Esophagus muscularis mucosa (tissue), 4 donors: ENCODE measurements around the gene RHOT1. TPM values are rescaled to one million over a fixed set of nuclear protein-coding genes. Genes with fewer than 3 reads are reported as not detected.

Experiments
- DNase-seq: peaks from one replicate; pipeline ENCODE4 v3.0.0-alpha.2; 2017; ENCODE audit errors: extremely low spot score
- H3K27ac ChIP-seq, 4 donors: fragments of 200-600 bp; sonication (generic); replicated peaks in 1 of 4; 1 replicate in 3 of 4; 2 replicates in 1 of 4; pipeline ENCODE4 v1.5.1; 2016 to 2019; ENCODE audit warnings: mild to moderate bottlenecking in 1 of 4
- H3K27me3 ChIP-seq, 4 donors: fragments of 200-600 bp; sonication (generic); one replicate each; pipeline versions ENCODE4 v1.5.1 to v1.6.0; 2016 to 2019
- H3K36me3 ChIP-seq, 4 donors: fragments of 200-600 bp; sonication (generic); one replicate each; pipeline ENCODE4 v1.5.1; 2016 to 2019
- H3K4me1 ChIP-seq, 4 donors: fragments of 200-600 bp; sonication (generic); one replicate each; pipeline ENCODE4 v1.5.1; 2016 to 2019
- H3K4me3 ChIP-seq, 4 donors: fragments of 200-600 bp; sonication (generic); 1 replicate in 2 of 4; 2 replicates in 2 of 4; pipeline ENCODE4 v1.5.1; 2016 to 2019; ENCODE audit warnings: mild to moderate bottlenecking in 4 of 4, moderate library complexity in 1 of 4
- H3K9me3 ChIP-seq, 4 donors: fragments of 200-600 bp; sonication (generic); 1 replicate in 3 of 4; 2 replicates in 1 of 4; pipeline ENCODE4 v1.5.1; 2016 to 2019
- EP300 ChIP-seq: sonication (generic); formaldehyde crosslinking; IDR thresholded peaks from one replicate; pipeline ENCODE4 v1.6.1; 2017; ENCODE audit warnings: antibody characterized with exemption
- POLR2A ChIP-seq: fragments of 450-650 bp; IDR thresholded peaks from one replicate; pipeline ENCODE4 v1.6.1; 2017; ENCODE audit warnings: antibody characterized with exemption, moderate library complexity, mild to moderate bottlenecking, low read depth
- POLR2AphosphoS5 ChIP-seq, 2 donors: sonication (generic); formaldehyde crosslinking; IDR thresholded peaks; one replicate each; pipeline ENCODE4 v1.6.1; 2017; ENCODE audit warnings: antibody characterized with exemption in 2 of 2
- WGBS: methylation state at CpG from one replicate; pipeline ENCODE4 v1.1.5; 2018; 5-methylcytosine and 5-hydroxymethylcytosine counted together
- intact Hi-C: fragments of 100-400 bp; cut with DNase I; formaldehyde crosslinking; loops from one replicate; pipeline ENCODE4 v1.15.1; 2023
- total RNA-seq, 4 donors: library from RNA; depleted of rRNA; stranded (reverse); fragments of >200 nt; gene quantifications; one replicate each; pipeline versions ENCODE4 v1.1.0 to v1.2.1, GENCODE V29; 2016
- TF ChIP-seq, protein P1 (sequence below), 3 experiments: fragments of 200-600 bp in 2 of 3; fragments of 450-650 bp in 1 of 3; sonication (generic) in 2 of 3; IDR thresholded peaks; one replicate each; pipeline ENCODE4 v1.5.1; 2017 to 2019; ENCODE audit warnings: antibody characterized with exemption in 3 of 3, mild to moderate bottlenecking in 2 of 3, moderate library complexity in 1 of 3

Gene RHOT1
- total RNA-seq, 4 donors from 2014 or later: 34.6 to 52.7 (median 43.1) TPM

DNA sequence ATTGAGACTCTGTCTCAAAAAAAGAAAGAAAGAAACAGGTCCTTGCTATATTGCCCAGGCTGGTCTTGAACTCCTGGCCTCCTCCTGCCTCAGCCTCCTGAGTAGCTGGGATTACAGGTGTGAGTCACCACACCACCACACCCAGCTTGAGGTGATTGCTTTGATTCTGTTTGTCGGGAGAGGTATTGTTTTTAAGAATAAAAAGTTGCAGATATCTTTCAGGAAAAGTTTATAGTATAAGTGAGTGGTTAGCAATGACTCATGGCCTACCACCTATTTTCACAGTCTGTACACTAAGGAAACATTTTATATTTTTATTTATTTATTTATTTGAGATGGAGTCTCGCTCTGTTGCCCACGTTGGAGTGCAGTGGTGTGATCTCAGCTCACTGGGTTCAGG is 45.0 kb downstream of the RHOT1 start:
- peaks cover 16 to 91% (median 43%) of the 10 kb centered on the region in 4 donors for H3K36me3 ChIP-seq
- no peaks in the 10 kb centered on the region for H3K9me3 ChIP-seq
- H3K27ac ChIP-seq: no peak overlapping the region
- no peaks in the 10 kb centered on the region for H3K27me3 ChIP-seq
- no peak overlapping the region for H3K4me3 ChIP-seq
- TF ChIP-seq, protein P1, sequence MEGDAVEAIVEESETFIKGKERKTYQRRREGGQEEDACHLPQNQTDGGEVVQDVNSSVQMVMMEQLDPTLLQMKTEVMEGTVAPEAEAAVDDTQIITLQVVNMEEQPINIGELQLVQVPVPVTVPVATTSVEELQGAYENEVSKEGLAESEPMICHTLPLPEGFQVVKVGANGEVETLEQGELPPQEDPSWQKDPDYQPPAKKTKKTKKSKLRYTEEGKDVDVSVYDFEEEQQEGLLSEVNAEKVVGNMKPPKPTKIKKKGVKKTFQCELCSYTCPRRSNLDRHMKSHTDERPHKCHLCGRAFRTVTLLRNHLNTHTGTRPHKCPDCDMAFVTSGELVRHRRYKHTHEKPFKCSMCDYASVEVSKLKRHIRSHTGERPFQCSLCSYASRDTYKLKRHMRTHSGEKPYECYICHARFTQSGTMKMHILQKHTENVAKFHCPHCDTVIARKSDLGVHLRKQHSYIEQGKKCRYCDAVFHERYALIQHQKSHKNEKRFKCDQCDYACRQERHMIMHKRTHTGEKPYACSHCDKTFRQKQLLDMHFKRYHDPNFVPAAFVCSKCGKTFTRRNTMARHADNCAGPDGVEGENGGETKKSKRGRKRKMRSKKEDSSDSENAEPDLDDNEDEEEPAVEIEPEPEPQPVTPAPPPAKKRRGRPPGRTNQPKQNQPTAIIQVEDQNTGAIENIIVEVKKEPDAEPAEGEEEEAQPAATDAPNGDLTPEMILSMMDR (IDR thresholded peaks at IDR 0.05): no peak
- TF ChIP-seq EP300 (no peak), POLR2A (no peak), POLR2AphosphoS5 (IDR thresholded peaks at IDR 0.05) (no peak)
- no peaks in the 10 kb centered on the region for H3K4me1 ChIP-seq
- no peak for DNase-seq
- WGBS: 93% methylated on average over 3 of the region's 3 CpGs
- intact Hi-C loops: no loop called here

DNA sequence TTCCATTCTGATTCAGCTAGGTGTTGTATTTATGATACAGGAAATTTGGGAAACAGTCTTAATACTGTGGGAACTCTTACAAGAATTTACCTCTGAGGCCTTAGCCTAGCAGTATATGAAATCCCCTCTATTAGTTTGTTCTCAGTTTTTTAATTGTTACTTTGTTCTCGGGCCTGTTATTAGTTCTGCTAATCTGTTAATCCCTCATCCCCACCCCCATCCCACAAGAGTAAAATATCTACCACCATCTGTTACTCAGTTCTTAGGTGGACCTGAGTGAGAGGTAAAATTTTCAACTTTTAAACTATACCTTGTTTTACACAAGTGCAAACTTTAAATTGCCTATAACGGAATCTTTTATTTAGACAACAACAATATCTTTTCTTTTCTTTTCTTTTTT is 47.0 kb downstream of the RHOT1 start:
- intact Hi-C loops: no loop called here
- Histone ChIP-seq H3K9me3 (no peaks in the 10 kb centered on the region), H3K27me3 (no peaks in the 10 kb centered on the region), H3K36me3 (peaks cover 10 to 94% (median 47%) of the 10 kb centered on the region in 4 donors), H3K27ac (no peak overlapping the region), H3K4me1 (no peaks in the 10 kb centered on the region), H3K4me3 (no peak overlapping the region)
- TF ChIP-seq EP300 (no peak), POLR2AphosphoS5 (IDR thresholded peaks at IDR 0.05) (no peak), POLR2A (no peak)
- TF ChIP-seq, protein P1 (IDR thresholded peaks at IDR 0.05): no peak
- no peak for DNase-seq
- 92% methylated on average over 2 of the region's 2 CpGs for WGBS

GRCh38 chr17:32191306-32191705 is 49.0 kb downstream of the RHOT1 start:
- no peak for DNase-seq
- intact Hi-C loops: no loop called here
- H3K36me3 ChIP-seq: peaks cover 17 to 95% (median 48%) of the 10 kb centered on the region in 4 donors
- H3K4me1 ChIP-seq: no peaks in the 10 kb centered on the region
- no peak overlapping the region for H3K27ac ChIP-seq
- no peaks in the 10 kb centered on the region for H3K27me3 ChIP-seq
- H3K9me3 ChIP-seq: no peaks in the 10 kb centered on the region
- TF ChIP-seq, protein P1 (IDR thresholded peaks at IDR 0.05): no peak
- TF ChIP-seq POLR2AphosphoS5 (IDR thresholded peaks at IDR 0.05): no peak
- TF ChIP-seq EP300: no peak
- no peak for TF ChIP-seq POLR2A
- H3K4me3 ChIP-seq: no peak overlapping the region

GRCh38 chr17:32192379-32192778 is 50.1 kb downstream of the RHOT1 start:
- H3K36me3 ChIP-seq: peaks cover 27 to 95% (median 56%) of the 10 kb centered on the region in 4 donors

GRCh38 chr17:32197987-32198386 is 55.7 kb downstream of the RHOT1 start:
- Histone ChIP-seq H3K27ac (no peak overlapping the region), H3K4me3 (no peak overlapping the region), H3K4me1 (no peaks in the 10 kb centered on the region), H3K27me3 (no peaks in the 10 kb centered on the region), H3K36me3 (peaks cover 55 to 100% (median 84%) of the 10 kb centered on the region in 4 donors), H3K9me3 (no peaks in the 10 kb centered on the region)
- DNase-seq: no peak
- no peak for TF ChIP-seq EP300
- no peak for TF ChIP-seq POLR2AphosphoS5 (IDR thresholded peaks at IDR 0.05)
- intact Hi-C loops: no loop called here
- WGBS: 86% methylated on average over 1 of the region's 1 CpG

More at GRCh38 chr17:32192379-32192778, 50.1 kb downstream of the RHOT1 start:
- WGBS: 93% methylated on average over 6 of the region's 6 CpGs
- Histone ChIP-seq H3K9me3 (no peaks in the 10 kb centered on the region), H3K4me3 (no peak overlapping the region), H3K27me3 (no peaks in the 10 kb centered on the region), H3K27ac (no peak overlapping the region), H3K4me1 (no peaks in the 10 kb centered on the region)
- intact Hi-C loops: no loop called here
- TF ChIP-seq EP300 (no peak), POLR2A (no peak), POLR2AphosphoS5 (IDR thresholded peaks at IDR 0.05) (no peak)
- TF ChIP-seq, protein P1 (IDR thresholded peaks at IDR 0.05): no peak
- no peak for DNase-seq
